Activated T-helper 1 cell treated with Interleukin-2 at 50 U/mL for 16 hours (primary cell): ENCODE results near the gene NKIRAS2.
"Not testable (repeated sequence)": the region's sequence is repeated elsewhere in the genome, so short reads cannot be mapped to it uniquely, and the experiment has no call there.

Source experiments
- DNase-seq: peaks from one replicate; pipeline ENCODE4 v3.0.0-alpha.2; 2020; ENCODE audit warnings: low read depth

Gene NKIRAS2

DNA sequence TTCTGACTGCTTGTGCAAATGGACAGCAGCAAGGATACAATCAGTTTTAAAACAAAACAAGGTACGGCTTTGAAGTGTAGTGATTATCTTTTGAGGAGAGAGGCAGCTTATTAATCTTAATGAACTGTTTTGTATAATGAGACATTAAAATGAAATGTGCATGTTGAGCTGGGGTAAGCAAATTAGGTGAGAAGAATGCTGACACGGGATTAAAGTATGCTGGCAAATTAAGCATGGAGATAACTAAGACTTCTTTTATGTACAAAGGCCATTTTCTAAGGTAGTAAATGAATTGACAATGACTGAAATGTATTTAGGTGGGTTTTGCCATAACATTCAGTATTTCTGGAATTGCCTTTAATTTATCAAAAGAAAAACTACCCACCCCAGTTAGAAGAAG is 21.4 kb upstream of the NKIRAS2 start:
- DNase-seq, result no peak

DNA sequence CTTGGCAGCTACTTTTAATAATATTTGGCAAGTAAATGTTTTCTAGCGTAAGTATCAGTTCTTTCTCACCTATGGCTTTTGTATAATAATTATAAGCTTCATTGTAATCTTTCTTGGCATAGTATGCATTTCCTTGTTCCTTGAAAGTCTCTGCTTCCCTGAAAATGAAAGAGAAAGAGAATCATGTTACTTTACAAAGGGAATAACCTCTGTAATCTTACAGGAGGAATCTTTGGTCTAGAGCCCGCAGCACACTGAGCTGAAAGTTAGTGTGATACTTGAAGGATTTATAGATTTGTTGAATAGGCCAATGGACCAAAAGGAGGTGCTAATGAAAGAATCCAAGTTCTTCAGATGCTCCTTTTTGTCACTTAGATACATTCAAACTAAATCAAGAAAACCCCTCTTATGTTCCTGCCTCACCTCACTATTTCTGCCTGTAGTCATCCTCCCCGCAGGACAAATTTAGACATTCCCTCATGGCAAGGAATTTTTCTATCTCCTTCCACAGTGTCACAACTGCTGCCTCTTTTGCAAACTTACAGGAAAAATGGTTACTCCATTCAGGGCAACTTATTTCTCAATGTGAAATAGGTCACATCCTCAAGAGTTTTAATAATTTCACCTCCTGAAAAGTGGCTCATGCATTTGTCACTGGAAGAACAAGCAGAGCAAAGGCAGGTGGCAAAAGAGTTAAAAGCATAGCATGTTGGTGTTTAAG is 19.3 kb upstream of the NKIRAS2 start:
- DNase-seq, result no peak

DNA sequence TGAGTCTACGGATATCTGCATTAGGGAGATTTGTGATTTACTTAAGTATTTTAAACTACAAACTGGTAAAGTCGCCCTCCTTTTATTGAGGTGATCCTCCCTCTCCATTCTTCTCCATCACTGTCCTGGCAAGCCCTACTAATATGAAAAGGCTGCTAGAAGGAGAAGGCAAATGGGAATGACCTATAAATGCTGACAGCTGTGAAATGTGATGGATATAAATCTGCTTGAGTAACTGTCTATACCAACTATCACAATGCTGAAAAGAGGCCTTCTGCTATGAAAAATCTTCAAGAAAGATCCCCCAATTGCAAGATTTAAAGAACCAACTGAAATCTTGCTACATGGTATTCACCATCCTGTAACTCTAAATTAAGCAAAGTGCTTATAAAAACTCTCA is 18.2 kb upstream of the NKIRAS2 start:
- DNase-seq, result no peak

DNA sequence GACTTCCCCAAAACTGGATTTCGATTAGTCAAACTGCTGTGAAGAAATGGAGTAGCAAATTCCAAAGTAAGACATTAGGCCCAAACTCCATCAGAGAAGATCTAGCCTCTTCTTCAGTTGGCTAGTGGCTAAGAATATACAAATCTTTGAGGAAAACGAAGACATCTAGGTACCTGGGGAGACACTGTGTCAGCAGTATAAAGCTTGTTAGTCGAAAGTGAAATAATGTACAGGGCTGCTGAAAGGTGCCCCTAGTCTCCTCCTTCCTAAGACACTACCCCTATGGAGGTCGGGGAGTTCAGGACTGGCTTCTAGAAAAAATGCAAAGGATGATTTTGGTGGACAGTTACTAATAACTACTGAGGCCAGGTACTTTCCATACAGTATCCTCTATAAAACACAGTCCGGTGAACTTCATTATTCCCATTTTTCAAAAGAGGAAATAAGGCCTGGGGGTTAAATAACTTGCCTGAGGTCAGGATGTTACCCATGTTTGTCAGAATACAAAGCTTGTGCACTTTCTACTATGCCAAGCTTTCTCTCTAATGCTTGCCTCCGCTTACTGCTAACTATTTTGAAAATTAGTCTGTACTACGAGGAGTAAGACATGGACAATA is 17.6 kb upstream of the NKIRAS2 start:
- DNase-seq, result no peak

DNA sequence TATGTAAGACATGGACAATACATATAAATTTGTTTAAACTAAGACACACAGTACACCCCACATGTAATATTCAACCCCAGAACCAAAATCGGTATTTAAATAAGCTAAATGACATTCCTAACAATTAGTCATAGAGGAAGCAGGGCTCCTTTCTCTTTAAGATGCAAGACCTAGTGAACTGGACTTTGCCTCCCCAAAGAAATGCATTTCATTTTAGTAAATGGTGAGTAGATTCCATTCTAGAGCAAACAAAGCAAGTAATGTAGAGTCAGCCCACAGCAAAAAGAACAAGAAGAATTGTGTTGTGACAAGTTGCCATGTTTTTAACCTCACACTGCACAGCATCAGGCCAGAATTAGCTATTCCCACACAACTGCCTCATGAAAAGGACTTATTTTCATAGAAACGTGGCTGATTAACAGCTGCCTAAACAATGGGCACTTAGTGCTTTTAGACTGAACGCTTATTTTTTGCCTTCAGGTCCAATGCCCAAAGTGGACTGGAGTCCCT is 17.0 kb upstream of the NKIRAS2 start:
- no peak for DNase-seq

DNA sequence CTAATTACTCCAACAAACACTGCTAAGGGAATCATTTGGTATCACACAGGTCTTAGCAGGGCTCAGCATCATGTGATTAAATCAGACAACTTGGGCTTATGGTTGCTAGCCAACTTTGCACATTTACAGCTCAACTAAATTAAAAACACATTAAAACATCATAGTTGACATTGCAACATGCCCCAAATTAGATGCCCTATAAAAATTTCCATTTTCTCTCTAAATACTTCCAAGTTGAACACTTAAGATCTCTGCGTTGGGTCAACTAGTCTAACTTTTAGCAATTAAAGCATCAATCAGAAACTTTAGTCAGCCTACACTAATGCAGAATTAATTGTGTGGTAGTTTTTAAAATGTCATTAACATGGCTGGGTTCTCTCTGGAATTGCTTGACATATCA is 14.7 kb upstream of the NKIRAS2 start:
- DNase-seq, result no peak

DNA sequence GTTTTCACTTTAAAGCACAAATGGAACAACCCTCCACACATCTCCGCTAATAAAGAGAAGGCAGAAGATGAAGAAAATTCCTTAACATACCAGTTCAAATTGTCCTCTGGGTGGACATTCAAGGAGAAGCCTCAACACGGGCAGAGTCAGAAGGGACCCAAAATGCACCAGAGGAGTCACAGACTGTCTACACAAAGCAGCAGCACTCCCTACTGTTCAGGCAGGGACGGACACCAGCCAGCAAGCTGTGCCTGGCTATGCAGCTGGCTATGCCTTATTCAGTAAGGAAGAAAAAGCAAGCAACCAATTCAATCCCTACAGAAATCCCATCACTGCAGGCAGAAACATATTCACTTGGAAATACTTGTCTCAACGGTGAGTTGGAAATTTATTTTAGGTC is 10.7 kb upstream of the NKIRAS2 start:
- DNase-seq, result no peak

DNA sequence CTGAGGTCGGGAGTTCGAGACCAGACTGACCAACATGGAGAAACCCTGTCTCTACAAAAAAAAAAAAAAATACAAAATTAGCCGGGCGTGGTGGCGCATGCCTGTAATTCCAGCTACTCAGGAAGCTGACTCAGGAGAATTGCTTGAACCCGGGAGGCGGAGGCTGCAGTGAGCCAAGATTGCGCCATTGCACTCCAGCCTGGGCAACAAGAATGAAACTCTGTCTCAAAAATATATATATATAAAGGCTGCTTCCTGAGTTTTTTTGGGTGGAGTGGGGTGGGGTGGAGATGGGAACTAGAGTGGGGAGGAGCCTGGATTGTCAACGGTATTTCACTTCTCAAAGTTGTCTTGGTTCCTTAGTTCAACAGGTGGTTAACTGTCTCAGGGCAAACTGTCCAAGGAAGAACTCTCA is 9.6 kb upstream of the NKIRAS2 start:
- DNase-seq, result not testable (repeated sequence)

DNA sequence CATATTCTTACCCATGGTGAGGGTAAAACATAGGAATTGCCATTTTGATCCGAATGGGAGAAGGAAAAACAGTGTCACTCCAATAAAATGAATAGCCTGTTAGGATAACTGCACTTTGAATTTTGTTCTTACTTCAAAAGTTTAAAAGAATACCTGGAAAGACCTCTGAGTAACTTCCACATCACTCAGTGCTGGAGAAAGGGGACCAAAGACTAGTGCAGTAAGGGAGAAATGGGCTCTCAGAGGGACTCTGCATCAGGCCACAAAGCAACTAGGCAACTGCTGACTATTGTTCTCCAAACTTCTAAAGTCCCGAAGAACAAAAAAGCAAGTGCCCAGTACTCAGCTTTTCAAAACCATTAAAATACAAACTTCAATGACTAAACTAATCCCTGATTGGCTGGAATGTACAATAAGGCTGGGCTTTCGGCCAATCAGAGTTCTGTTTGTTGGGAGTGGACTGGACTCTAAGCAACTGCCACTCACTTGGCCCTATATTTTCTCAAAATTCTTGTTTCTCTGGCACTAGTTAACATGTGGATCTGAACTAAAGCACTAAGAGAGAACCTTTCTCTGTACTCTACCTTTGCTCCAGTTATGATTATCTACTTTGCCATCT is 8.9 kb upstream of the NKIRAS2 start:
- no peak for DNase-seq

DNA sequence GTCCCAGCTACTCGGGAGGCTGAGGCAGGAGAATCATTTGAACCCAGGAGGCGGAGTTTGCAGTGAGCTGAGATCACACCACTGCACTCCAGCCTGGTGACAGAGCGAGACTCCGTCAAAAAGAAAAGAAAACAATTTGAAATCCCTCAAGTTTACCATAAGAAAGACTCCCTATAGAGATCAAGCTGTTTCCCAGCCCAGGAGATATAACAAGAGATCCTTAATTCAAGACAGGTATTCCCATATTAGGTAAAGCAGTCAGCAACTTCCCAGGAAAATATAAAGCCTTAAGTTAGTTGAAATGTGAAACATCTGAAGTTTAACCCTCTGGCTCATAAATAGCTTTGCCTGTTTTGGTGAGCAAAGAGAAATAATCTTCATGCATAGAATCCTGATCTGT is 7.5 kb upstream of the NKIRAS2 start:
- DNase-seq, result not testable (repeated sequence)

DNA sequence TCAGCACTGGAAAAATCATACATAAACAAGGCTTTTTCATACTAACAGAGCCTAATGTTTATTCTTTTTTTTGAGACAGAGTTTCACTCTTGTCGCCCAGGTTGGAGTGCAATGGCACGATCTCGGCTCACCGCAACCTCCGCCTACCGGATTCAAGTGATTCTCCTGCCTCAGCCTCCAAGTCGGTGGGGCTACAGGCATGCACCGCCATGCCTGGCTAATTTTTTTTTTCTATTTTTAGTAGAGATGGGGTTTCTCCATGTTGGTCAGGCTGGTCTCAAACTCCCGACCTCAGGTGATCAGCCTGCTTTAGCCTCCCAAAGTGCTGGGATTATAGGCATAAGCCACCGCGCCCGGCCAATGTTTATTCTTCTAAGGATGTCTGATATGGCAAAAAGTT is 6.2 kb upstream of the NKIRAS2 start:
- DNase-seq, result not testable (repeated sequence)

DNA sequence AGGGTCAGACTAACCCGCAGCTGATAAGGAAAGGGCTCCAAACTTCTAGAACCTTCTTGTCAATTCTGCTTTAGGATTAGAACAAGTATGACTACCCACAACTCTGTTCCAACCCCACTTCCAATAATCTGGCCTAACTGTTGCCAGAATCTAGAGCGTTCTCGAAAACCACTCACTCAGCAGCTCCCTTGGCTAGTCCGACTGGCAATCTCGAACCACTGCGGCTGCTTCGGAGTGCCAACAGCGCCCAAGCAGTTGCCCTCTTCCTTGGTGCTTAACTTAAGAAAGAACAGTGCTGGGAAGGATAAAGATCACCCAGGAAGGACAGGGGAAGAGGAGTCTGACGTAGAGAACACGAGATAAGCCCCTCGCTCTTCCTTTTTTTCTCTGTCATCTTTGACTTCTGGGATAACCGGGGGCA is 3.5 kb upstream of the NKIRAS2 start:
- DNase-seq, result no peak

DNA sequence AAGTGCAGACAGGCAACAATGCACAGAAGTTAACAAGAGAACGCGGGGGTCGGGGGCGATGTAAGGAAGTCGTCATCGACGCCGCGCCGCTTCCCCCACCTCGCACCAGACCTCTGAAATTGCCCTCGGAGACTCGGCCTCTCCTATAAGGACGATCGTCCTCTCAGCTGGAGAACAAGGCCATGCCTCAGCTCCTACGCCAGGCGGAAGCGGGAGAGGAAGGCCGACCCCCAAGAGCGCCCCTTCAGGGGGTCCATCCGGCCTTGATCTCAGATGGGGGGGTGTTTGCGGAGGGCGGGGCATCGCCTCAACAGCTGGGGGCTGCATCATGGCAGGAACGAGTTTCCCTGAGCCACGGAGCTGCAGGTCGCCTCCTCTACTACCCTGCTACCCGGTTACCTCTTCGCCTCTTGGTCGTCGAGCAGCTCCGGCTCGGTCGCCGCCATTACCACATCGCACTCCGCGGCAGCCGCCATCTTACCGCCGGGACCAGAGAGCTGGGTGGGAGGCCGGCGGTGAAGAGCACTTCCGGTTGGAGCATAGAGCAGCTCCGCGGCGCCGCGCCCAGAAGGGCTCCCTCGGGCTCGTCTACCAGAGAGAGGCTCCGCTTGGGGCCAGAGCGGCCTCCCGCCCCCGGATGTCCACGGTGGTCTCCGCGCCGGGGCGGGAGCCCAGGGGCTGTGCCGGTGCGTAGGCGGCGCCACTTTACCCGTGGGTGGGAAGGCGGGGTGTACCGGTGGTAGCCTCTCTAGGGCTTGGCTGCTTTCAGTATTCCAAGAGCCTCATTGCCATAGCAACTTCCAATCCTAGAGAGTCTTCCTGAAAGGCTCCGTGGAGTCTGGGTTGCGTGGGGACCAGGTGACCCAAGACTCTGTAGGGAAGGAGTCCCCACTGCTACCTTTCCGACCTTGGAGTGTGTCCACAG is 2.7 kb upstream of the NKIRAS2 start, which contains the start of gene DNAJC7:
Gene DNAJC7, minus strand, starts transcription at position 499 of the 925 bp plus-strand sequence. Its CDS starts 23 bp downstream, at position 476.
- peak; percentile 86 for DNase-seq

DNA sequence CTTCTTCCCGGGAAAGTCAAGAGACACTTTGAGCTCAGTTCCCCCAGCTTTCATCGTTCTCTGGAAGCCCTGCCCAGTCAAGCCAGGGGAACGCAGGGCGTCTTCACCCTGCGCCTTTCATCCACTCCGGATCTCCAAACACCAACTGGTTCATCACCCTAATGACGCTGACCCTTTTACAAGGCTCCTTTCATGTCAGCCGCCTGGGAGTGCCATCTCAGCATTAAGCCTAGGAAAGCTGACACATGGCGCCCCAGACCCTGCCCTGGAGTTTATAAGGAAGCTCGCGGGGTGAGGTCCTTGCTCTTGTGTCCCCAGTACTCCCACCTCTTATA is 2.1 kb upstream of the NKIRAS2 start:
- no peak for DNase-seq

DNA sequence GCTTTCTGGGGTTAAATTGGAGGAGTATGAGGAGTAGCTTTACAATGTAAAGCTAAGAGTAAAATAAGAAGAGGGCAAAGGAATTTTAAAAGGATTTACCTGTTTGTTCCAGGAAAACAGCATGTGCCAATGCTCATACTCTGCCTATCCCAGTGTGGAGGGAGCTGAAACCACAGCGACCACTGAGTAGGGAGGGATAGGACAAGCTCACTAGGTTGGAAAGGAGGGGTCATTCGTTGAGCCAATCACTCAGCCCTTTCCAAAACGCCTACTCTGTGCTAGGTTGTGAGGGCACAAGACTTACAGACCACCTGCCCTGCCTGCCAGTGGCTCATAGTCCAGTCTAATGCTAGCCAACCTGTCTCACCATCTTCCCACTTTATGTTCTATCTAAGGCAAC is 1.6 kb upstream of the NKIRAS2 start:
- no peak for DNase-seq

DNA sequence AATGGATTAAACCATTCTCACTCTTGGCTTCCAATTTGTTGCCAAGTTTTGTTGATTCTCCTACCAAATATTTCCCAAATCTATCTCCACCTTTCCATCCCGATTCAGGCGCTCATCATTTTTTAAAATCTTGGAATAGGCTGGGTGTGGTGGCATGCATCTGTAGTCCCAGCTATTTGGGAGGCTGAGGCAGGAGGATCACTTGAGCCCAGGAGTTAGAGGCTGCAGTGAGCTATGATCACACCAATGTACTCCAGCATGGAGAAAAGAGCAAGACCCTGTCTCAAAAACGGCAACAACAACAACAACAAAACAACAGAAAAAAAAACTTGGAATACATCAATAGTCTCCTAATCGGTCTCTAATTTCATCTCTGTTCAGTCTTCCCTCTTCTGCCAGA is 902 bp upstream of the NKIRAS2 start:
- DNase-seq, result no peak

DNA sequence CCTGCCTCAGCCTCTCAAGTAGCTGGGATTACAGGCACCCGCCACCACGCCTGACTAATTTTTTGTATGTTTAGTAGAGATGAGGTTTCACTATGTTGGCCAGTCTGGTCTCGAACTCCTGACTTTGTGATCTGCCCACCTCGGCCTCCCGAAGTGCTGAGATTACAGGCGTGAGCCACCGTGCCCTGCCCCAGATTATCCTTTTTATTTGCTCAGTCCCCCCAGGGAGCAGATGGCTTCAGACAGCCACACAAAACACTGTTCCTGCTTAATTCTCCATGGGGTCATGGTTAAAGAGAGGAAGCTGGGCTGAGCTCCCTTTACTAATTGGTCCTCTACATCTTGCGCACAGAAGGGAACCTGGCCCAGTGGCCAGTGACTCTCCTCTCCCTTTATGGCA is 955 bp downstream of the NKIRAS2 start:
- not testable (repeated sequence) for DNase-seq

DNA sequence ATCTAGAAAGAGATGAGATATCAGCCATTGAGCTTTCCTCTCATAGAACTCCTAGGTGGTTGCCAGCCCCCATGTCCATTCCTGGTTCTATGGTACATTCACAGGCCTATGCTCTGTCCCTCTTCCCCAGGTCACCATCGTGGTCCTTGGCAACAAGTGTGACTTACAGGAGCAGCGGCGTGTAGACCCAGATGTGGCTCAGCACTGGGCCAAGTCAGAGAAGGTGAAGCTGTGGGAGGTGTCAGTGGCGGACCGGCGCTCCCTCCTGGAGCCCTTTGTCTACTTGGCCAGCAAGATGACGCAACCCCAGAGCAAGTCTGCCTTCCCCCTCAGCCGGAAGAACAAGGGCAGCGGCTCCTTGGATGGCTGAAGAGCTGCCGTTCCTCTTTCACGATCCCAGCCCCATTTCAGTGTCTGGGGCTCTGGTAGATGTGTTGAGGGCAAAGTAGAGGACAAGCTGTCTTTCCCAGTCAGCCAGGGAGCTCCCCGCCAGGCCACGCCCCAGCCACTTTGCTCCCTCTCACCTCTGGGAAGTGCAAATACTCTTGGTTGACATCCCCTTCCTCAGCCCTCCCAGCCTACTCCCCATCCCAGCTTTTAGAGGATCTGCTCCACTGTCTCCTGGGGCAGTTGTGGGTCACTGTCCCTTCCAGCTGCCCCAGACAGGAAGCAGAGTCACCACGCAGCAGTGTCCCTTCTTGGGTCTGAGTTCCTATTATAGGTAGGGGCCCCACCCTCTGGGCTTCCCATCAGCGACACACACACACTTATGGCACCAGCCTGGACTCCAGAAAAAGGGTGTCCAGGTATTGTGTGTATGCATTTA is 3.8 kb downstream of the NKIRAS2 start:
- DNase-seq, result no peak

DNA sequence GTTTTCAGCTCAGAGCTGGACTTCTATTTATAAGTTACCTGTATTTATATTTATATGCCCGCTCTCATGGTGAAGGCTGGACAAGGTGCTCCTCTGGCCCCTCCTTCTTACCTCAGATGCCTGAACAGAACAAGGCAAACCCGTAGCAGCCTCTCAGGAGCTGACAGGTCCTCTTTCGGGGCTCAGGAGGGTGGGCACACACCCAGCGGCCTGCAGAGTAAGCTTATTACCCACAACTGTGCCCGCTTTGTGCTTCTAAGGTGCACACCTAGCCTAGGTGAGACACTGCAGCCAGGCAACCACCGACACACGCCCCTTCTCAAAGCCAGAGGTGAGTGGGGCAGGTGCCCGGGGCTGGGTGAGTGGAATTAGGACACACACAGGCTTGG is 5.3 kb downstream of the NKIRAS2 start:
- DNase-seq, result no peak

DNA sequence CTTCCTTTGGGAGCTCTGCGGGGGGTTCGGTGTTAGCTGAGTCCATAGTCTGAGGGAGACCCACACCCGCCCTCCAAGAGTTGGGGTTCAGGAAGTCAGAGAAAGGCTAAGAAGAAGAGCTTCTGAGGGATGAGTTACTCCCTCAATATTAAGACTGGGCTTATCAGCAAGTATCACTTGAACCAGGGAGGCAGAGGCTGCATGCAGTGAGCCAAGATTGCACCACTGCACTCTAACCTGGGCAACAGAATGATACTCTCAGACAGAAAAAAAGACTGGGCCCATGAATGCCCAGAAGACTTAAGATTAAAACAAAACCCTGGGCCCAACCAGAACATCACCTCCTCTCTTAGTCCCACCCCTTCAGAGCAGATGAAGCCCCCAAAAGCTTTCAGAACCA is 6.0 kb downstream of the NKIRAS2 start:
- no peak for DNase-seq

DNA sequence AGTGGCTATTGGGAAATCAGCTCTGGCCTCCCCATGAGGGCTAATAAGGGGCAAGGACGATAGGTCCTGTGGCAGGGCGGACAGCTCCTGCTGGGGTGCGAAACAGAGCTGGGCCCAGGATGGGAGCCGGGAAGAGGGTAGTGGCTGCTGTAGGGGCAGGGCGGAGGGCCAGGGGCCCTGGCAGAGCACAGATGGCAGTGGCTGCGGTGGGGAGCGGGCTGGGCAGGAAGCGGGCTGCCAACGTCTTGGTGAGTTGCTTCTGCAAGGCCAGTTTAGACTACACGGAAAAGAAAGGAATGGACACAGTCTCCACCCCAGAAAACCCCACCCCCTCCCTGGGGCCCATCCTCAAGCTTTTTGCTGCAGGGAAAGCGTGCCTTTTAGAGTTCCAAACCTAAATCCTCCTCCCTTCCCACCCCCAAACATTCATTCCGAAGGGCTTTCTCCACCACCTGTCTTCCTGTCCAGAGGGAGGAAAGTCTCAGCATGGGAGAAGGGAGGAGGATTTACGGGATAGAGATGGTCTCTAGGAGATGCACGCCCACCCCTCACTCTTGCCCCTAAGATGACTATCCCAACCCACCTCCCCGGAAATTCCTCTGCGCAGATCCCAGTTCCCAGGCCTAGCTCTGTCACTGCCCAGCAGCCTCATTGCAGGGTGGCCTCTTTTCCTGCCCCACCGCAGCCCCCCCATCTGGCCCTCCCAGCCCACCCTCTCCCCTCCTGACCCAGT is 7.1 kb downstream of the NKIRAS2 start:
- DNase-seq, result no peak
